GM11168 (cell line): ENCODE data around the gene REC114.
"Not testable (repeated sequence)": the region's sequence is repeated elsewhere in the genome, so short reads cannot be mapped to it uniquely, and the experiment has no call there.

Experiments
- in situ Hi-C: fragments of 300-500 bp; cut with MboI; formaldehyde crosslinking; loops from one replicate; pipeline ENCODE4 v1.12.0; 2022; ENCODE audit warnings: low sequenced_read_pairs; ENCODE audit not compliant: unreplicated experiment

Gene REC114

DNA sequence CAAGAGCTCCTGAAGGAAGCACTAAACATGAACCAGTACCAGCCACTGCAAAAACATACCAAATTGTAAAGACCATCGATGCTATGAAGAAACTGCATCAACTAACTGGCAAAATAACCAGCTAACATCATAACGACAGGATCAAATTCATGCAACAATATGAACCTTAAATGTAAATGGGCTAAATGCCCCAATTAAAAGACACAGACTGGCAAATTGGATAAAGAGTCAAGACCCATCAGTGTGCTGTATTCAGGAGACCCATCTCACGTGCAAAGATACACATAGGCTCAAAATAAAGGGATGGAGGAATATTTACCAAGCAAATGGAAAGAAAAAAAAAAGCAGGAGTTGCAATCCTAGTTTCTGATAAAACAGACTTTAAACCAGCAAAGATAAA lies 7.0 kb downstream of the REC114 start:
- in situ Hi-C loops: not testable (repeated sequence)

DNA sequence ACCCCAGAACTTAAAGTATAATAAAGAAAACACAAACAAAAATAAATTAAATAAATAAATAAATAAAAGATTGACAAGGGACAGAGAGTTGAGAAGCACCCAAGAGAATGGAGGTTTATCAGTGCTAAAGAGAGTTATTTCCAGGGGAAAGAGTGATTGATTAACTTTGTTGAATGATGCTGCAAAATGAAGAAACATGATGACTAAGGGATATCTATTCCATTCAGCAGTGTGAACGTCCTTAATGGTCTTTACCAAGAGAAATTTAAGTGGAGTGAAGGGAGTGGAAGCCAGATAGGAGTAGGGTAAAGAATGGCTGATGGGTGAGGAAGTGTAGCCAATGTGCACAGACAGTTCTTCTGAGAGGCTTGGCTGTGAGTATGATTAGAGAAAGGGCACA lies 11.1 kb downstream of the REC114 start:
- in situ Hi-C loops: no loop called here

DNA sequence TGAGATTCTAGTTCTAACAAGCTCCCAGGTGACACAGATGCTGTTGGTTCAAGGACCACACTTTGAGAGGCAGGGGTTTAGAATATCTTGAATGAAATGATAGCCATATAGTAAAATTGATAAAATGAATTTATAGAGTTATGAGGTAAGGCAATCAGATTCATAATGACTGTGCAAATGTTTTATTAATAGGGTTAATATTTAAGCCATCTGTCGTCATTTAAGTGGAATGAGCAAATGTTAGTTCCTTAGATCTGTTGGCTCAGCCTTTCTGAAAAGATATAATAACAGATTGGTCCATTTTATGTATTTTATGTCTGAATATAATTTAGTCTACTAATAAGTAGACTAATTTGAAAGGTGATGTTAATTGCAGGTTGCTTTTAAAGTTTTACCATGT lies 12.9 kb downstream of the REC114 start:
- in situ Hi-C loops: no loop called here

DNA sequence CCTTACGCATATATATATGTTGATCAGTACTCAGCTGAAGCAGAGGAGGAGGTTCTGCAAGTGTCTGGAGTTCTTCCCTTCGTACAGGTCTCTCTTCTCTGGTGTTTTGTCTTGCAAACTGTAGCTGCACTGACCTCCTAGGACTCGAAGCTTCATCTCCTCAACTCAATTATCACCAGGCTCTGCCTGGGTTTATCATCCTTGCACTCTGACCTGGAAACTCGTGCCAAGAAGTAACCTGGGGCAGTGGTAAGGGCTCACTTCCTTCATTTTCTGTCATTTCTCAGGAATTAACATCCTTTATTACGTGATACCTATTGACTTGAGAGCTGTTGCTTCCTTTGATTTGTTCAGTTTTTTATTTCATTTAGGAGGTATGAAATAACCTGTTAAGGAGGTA lies 14.4 kb downstream of the REC114 start:
- in situ Hi-C loops: no loop called here

DNA sequence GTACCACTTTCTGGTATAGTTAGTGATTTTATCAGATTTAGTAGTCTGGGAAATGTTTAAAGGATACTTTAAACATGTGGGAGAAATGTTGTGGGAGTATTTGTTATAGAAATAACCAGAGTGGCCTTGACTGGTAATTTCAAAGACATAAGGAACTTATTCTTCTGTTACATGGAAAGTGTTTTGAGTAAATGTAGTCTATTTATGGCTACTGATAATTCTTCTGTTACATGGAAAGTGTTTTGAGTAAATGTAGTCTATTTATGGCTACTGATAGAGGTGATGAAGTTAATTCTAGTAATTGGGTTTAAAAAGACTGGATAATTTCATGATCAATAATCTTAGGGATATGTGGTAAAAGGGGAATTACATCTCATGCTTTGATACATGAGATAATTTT lies 17.7 kb downstream of the REC114 start:
- in situ Hi-C loops: no loop called here

DNA sequence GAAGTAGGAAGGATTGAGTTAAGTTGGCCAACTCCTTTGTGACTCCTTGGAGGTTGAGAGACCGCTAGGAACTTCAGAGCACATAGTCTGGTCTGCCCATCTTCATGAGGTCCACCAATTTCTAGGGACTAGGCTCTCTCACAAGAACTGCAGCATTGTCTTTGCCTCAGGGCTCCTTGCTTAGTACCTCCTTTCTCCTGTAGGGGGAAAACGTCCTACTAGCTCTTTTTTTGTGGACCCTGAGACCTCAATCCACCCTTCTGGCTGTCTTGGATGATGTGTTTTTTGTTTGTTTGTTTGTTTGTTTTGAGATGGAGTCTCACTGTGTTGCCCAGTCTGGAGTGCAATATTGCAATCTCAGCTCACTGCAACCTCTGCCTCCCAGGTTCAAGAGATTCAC lies 21.6 kb downstream of the REC114 start:
- in situ Hi-C loops: no loop called here

DNA sequence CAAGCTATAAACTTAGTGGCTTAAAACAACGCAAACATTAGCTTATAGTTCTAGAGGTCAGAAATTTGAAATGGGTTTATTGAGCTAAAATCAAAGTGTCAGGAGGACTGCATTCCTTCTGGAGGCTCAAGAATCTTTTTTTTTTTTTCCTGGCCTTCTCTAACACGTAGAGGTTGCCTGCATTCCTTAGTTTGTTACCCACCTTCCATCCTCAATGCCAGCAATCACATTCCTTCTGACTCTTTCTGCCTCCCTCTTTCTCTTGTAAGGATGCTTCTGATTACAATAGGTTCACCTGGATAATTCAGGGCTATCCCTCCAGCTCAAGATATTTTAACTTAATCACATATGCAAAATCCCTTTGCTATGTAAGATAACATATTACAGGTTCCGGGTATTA lies 24.8 kb downstream of the REC114 start:
- in situ Hi-C loops: no loop called here

DNA sequence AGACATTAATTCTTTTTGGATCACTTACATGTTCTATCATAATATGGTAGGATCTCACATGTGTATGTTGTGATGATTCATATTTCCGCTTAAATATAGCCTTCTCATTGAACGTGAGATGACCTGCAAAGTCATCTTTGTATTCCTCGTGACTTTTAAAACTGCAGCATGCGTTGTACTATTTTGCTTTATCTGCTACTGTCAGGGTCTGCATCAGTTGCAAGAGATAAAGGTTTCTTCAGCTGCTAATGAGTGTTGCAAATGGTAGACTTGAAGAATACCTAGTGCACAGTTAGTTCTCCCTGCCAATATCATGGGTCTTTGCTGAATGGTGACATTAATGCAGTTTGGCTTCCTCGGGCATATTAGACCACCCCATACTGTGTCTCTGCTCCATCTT lies 31.8 kb downstream of the REC114 start:
- in situ Hi-C loops: no loop called here

DNA sequence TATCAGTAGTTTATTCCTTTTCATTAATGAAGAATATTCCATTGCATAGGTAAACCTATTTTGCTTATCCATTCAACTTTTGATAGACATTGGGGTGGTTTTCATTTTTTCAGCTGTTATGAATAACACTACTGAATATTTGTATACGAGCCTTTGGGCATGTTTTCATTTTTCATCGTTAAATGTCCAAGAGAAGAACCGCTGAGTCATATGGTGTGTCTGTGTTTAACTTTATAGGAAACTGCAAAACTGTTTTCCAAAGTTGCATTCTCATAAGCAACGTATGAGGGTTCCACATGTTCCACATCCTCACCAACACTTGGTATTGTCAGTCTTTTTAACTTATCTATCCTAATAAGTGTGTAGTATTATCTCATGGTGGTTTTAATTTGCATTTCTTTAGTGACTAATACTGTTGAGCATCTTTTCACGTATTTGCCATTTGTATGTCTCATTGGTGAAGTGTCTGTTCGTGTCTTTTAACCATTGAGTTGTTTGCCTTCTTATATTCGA lies 33.8 kb downstream of the REC114 start:
- in situ Hi-C loops: no loop called here

DNA sequence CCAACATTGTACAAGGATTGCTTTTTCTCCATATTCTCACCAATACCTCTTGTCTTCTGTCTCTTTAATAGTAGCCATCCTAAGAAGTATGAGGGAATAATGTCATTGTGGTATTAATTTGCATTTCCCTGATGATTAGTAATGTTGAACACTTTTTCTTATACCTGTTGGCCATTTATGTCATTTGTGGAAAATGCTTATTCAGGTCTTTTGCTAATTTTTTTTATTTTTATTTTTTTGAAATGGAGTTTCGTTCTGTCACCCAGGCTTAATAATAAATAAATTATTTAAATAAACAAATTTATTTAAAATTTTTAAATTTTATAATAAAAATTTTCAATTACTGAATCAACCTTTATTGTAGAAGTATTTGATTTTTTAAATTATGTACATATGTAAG lies 37.1 kb downstream of the REC114 start:
- in situ Hi-C loops: no loop called here

DNA sequence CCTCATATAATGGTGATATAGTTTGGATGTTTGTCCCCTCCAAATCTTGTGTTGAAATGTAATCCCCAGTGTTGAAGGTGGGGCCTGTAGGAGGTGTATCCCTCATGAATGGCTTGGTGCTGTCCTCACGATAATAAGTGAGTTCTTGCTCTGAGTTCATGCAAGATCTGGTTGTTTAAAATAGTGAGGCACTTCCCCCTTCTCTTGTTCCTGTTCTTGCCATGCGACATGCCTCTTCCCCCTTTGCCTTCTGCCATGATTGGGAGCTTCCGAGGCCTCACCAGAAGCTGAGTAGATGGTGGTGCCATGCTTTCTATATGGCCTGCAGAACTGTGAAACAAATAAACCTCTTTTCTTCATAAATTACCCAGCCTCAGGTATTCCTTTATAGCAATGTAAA lies 39.2 kb downstream of the REC114 start:
- in situ Hi-C loops: no loop called here

DNA sequence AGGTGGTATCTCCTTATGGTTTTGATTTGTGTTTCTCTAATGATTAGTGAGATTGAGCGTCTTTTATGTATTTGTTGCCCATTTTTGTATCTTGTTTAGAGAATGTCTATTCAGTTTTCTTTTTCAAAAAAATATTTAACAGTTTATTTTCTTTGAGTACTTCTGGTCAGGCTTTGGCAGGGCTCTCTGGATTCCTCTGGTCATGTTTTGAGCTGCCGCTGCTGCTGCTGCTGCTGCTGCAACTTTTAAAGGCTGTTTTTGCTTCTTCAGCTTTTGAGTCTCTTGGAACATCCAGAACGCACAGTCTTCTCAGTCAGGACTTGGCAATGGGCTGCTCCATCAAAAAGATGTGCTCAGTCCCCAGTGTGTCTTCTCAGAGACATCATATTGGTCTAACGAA lies 40.1 kb downstream of the REC114 start:
- in situ Hi-C loops: no loop called here

DNA sequence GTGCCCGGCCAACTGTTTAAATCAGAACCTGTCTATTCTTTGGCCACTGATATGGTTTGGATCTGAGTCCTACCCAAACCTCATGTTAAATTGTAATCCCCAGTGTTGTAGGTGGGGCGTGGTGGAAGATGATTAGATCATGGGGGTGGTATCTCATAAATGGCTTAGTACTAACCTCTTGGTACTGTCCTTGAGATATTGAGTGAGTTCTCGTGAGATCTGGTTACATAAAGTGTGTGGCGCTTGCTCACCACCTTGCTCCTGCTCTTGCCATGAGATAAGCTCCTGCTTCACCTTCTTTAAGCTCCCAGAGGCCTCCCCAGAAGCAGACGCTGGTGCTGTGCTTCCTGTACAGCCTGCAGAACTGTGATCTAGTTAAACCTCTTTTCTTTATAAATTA lies 42.4 kb downstream of the REC114 start:
- in situ Hi-C loops: no loop called here

DNA sequence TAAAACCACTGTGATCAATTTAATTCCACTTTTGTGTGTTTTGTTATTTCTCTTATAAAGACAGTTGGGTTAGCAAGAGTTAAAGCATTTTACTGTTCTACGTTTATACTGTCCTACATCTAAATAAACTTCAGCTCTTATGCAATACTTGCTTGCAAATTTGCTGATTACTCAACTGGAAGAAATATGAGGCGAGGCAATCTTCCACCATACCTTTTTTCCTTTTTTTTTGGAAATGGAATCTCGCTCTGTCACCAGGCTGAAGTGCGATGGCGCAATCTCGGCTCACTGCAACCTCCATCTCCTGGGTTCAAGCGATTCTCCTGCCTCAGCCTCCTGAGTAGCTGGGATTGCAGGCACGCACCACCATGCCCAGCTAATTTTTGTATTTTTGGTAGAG lies 42.9 kb downstream of the REC114 start:
- in situ Hi-C loops: not testable (repeated sequence)

DNA sequence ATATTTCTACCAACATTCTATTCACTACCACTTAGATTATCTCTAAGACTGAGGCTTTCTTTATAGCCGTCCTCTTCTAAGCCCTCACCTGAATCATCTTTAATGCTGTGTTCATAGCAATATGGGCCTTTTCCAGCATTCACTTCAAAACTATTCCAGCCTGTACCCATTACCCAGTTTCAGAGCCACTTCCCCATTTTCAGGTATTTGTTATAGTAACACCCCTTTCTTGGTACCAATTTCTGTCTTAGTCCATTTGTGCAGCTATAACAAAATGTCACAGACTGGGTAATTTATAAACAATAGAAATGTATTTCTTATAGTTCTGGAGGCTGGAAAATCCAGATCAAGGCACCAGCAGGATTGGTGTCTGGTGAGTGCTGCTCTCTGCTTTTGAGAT lies 45.7 kb downstream of the REC114 start:
- in situ Hi-C loops: no loop called here

DNA sequence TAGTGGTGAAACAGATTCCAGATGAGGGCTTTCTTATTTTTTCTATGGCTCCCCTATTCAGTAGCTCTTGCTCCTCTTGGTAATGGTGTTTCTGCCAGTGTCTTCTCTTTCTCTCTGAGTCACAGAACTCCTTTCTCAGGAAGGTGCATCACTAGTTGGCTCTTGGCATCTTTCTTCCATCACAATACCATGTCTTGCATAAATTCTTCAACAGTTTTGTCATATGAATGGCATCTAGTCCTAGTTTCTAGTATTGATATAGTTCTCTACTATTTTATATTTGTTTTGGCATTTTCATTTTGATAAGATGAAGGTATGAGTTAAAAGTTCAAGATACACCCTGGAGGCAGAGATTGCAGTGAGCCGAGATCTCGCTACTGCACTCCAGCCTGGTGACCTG lies 51.0 kb downstream of the REC114 start:
- in situ Hi-C loops: no loop called here

DNA sequence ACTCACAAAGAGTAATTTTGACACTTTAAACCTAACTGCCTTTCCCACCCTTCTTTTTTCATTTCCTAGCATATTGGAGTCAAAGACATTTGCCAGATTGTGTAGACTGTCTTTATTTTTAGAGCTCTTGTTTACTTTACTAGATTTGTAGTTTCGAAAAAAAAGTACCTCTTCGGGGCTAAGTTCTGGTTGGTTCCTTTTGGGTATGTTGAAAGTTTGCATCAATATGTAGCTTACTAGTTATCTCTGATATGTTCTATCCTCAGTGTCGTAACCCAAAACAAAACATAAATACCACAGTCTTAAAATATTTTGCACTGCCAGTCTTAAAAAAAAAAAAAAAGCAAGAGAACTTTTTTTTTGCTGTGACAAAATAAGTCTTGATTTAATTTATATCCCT lies 52.2 kb downstream of the REC114 start:
- in situ Hi-C loops: no loop called here

DNA sequence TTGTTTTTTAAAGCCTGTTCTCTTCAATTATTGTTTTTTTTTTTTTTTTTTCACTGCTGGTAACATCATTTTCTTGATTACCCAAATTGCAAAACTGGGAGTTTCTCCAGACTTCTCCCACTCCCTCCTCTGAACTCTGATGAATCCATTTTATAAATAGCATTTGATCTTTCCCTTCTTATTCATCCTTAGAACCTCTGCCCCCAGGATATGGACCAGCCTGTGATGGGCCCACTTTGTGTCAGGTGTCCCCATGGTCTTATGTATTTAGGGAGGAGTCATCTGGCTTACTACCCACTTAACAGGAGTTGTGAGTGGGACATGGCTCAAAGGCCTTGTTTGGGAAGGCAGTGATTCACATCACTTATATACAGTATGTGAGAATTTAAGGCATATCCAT lies 57.7 kb downstream of the REC114 start:
- in situ Hi-C loops: no loop called here

DNA sequence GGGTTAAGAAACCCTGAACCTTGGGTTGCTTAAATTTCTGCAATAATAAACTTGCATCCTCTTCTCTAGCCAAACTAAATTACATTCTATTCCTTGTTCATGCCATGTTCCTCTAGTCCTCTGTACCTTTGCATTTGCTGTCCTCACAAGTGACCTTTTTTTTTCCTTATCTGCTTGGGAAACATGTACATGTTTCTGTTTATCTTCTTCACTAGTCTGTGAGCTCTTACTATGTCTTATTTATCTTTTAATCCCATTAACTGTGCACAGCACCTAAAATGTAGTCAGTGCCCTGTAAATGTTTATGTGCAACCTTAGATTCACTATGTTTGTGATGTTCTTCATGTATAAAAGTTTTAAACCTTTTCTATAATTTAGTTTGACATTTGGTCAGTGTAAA lies 61.9 kb downstream of the REC114 start:
- in situ Hi-C loops: no loop called here

DNA sequence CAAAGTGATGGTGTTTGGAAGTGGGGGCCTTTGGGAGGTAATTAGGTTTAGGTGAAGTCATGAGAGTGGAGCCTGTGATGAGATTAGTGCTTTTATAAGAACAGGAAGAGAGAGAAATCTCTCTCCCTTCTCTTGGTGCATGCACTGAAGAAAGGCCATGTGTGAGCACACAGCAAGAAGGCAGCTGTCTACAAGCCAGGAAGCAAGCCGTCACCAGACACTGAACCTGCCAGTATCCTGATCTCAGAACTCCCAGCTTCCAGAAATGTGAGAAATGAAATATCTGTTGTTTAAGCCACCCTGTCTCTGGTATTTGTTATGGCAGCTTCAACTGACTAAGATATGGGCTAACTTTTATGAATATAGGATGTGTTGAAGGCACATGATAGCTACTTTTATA lies 72.6 kb downstream of the REC114 start:
- in situ Hi-C loops: no loop called here

DNA sequence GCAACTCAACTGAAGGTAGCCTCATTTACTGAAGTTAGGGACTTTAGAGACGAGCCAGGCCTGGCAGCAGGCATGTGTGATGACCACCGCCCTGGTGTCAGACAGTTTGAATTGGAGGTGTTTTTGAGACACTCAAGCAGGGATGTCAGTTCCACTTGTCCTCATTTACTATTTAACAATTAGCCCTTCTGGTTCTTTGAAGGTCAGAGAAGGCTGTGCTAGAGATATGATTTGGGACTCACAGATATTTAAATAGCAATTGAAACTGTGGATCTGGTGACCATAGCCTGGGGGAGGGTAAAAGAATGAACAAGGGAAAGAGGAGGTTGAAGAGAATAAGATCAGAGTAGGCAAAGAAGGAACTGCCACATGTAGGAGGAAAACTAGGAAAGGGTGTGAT lies 74.6 kb downstream of the REC114 start:
- in situ Hi-C loops: no loop called here

DNA sequence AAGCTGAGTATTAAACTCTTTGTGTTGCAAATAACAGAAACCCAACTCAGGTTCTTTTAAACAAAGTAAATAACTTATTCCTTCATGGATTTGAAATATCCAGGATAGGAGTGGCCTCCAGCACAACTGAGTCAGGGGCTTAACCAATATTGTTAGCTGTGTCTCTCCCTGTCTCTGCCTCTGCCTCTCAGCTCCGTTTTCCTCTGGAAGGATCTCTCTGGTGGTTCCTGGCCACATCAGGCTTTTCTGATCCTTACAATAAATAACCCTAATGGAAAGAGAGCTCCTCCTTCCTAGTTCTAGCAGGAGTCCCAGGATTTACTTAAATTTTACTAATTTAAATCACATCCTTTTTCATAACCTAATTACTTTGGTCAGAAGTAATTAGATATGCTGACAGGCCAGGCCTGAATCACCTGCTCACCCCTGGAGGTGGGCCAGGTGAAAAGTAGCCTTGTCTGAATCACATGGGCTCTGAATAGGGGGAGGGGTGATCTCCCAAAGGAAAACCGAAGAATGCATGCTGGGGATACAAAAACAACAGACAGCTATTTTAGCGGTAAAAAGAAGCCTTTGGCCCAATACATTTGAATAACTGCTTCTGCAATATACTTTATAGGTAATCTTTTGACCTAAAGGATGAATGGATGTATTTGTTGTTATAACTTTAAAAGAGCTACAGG lies 75.4 kb downstream of the REC114 start:
- in situ Hi-C loops: no loop called here
